Measurements from ENCODE around the gene CSNK1G3. TPM values are rescaled to one million over a fixed set of nuclear protein-coding genes. Genes with fewer than 3 reads are reported as not detected.

Gene CSNK1G3
- polyA plus RNA-seq, 2 of the 4 experiments (the other 2 are of a cell fraction) = 24.0 to 50.9 TPM

DNA sequence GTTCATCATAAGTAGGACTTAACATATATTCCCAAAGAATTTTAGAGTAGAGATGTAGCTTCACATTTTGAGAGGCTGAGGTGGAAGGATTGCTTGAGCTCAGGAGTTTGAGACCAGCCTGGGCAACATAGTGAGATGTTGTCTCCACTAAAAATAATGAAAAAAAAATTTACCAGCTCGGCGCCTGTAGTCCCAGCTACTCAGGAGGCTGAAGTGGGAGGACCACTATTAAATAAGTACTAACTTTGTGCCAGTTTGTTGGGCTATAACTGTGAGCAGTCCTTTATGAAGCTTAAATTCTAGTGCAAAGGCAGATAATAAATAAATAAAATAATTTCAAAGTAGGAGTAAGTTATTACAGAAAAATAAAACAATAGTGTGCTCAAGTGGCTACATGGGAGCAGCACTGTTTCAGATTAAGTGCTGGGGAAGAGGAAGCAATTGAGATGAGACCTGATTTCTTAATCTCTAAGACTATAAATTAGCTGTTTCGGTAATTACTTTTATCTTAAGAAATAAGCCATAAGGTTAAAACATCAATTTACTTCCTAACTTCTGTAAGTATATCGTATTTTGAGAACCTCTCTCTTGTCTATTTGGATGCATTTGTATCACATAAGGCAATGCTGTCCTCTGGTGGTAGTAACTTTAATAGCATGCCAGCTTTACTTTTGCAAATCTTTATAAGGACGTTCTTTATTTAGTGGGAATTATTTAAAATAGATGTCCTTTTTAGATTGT lies 98.9 kb downstream of the CSNK1G3 start (continued):
- TF ChIP-seq, protein P1, sequence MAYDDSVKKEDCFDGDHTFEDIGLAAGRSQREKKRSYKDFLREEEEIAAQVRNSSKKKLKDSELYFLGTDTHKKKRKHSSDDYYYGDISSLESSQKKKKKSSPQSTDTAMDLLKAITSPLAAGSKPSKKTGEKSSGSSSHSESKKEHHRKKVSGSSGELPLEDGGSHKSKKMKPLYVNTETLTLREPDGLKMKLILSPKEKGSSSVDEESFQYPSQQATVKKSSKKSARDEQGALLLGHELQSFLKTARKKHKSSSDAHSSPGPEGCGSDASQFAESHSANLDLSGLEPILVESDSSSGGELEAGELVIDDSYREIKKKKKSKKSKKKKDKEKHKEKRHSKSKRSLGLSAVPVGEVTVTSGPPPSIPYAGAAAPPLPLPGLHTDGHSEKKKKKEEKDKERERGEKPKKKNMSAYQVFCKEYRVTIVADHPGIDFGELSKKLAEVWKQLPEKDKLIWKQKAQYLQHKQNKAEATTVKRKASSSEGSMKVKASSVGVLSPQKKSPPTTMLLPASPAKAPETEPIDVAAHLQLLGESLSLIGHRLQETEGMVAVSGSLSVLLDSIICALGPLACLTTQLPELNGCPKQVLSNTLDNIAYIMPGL (CRISPR knock-in tag; IDR thresholded peaks at IDR 0.05; ENCODE audit: borderline replicate concordance) = no peak
- no peak for TF ChIP-seq MAZ (IDR thresholded peaks at IDR 0.05; ENCODE audit: borderline replicate concordance, low read depth, low read length)
- no peak for TF ChIP-seq MAFK (IDR thresholded peaks at IDR 0.05; ENCODE audit: partially characterized antibody)
- no peak for TF ChIP-seq MYC (IDR thresholded peaks at IDR 0.05; ENCODE audit: borderline replicate concordance, low read length)

DNA sequence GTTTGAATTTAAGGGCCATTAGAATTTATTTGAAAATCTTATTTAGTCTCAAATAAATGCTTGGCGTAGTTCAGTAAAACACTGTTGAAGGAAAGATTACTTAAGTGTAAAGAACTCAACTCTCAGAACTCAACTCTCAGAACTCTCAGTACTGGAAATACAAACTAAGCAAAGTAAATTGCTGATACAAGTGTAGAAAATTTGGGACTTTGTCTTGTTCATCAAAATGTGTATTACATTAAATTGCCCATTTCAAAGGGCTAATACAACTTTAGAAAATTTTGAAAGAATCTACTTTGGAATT lies 99.4 kb downstream of the CSNK1G3 start:
- FAIRE-seq = no peak
- ChIA-PET CTCF (interaction anchor here (0.6 to 3.7 kb wide), 7 partner anchors 10 to 907 kb away, joined by 3 to 28 read pairs (median 3); partner anchors contain the start of gene CEP120), POLR2A (interaction anchor here (0.7 to 2.1 kb wide), 2 partner anchors 99 to 188 kb away, joined by 3 to 11 read pairs; partner anchors contain the start of genes CEP120 and CSNK1G3)
- no peak for ATAC-seq
- no peak for DNase-seq (ENCODE audit: low read depth in 1 of 2, low spot score in 1 of 2)
- Histone ChIP-seq H3K27ac (no peak overlapping the region), H3K4me1 (no peaks in the 10 kb centered on the region), H3K4me2 (no peak overlapping the region), H3K4me3 (no peak overlapping the region), H3K9me3 (no peaks in the 10 kb centered on the region)
- WGBS (ENCODE audit: missing lambda C conversion rate) = 27% methylated on average over 1 of the region's 1 CpG
- TF ChIP-seq ZSCAN20 (CRISPR knock-in tag; IDR thresholded peaks at IDR 0.05) (no peak), CHD2 (IDR thresholded peaks at IDR 0.05; ENCODE audit: low read length, partially characterized antibody) (no peak), NR3C1 (IDR thresholded peaks at IDR 0.05) (no peak), CBX2 (IDR thresholded peaks at IDR 0.05; ENCODE audit: borderline replicate concordance, low read depth) (no peak), CBX8 (IDR thresholded peaks at IDR 0.05) (no peak)
- TF ChIP-seq, protein P2, sequence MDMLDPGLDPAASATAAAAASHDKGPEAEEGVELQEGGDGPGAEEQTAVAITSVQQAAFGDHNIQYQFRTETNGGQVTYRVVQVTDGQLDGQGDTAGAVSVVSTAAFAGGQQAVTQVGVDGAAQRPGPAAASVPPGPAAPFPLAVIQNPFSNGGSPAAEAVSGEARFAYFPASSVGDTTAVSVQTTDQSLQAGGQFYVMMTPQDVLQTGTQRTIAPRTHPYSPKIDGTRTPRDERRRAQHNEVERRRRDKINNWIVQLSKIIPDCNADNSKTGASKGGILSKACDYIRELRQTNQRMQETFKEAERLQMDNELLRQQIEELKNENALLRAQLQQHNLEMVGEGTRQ (IDR thresholded peaks at IDR 0.05) = no peak
- TF ChIP-seq, protein P3, sequence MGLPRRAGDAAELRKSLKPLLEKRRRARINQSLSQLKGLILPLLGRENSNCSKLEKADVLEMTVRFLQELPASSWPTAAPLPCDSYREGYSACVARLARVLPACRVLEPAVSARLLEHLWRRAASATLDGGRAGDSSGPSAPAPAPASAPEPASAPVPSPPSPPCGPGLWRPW (IDR thresholded peaks at IDR 0.05) = no peak
- TF ChIP-seq, protein P4, sequence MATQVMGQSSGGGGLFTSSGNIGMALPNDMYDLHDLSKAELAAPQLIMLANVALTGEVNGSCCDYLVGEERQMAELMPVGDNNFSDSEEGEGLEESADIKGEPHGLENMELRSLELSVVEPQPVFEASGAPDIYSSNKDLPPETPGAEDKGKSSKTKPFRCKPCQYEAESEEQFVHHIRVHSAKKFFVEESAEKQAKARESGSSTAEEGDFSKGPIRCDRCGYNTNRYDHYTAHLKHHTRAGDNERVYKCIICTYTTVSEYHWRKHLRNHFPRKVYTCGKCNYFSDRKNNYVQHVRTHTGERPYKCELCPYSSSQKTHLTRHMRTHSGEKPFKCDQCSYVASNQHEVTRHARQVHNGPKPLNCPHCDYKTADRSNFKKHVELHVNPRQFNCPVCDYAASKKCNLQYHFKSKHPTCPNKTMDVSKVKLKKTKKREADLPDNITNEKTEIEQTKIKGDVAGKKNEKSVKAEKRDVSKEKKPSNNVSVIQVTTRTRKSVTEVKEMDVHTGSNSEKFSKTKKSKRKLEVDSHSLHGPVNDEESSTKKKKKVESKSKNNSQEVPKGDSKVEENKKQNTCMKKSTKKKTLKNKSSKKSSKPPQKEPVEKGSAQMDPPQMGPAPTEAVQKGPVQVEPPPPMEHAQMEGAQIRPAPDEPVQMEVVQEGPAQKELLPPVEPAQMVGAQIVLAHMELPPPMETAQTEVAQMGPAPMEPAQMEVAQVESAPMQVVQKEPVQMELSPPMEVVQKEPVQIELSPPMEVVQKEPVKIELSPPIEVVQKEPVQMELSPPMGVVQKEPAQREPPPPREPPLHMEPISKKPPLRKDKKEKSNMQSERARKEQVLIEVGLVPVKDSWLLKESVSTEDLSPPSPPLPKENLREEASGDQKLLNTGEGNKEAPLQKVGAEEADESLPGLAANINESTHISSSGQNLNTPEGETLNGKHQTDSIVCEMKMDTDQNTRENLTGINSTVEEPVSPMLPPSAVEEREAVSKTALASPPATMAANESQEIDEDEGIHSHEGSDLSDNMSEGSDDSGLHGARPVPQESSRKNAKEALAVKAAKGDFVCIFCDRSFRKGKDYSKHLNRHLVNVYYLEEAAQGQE (IDR thresholded peaks at IDR 0.05) = no peak

DNA sequence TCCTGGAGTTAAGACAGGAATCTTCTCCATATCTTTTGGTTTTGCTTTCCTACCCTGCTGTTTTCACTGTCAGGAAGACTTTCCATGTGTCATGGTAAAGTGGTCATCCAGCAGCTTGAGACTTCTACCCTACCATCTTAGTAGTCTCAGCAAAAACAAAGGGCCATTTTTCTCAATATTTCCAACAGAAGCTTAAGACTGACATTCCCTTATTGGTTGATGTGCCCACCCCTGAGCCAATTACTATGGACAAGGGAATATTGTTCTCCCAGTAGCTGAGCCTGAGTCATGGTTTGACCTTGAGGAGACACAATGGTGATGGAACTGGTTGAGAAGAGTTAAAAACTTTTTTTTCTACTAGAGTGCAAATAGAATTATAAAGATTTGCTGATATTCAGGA lies 105.6 kb downstream of the CSNK1G3 start:
- POLR2A ChIA-PET = no interaction called here

More for the DNA sequence above, 105.6 kb downstream of the CSNK1G3 start:
- TF ChIP-seq, protein P5, sequence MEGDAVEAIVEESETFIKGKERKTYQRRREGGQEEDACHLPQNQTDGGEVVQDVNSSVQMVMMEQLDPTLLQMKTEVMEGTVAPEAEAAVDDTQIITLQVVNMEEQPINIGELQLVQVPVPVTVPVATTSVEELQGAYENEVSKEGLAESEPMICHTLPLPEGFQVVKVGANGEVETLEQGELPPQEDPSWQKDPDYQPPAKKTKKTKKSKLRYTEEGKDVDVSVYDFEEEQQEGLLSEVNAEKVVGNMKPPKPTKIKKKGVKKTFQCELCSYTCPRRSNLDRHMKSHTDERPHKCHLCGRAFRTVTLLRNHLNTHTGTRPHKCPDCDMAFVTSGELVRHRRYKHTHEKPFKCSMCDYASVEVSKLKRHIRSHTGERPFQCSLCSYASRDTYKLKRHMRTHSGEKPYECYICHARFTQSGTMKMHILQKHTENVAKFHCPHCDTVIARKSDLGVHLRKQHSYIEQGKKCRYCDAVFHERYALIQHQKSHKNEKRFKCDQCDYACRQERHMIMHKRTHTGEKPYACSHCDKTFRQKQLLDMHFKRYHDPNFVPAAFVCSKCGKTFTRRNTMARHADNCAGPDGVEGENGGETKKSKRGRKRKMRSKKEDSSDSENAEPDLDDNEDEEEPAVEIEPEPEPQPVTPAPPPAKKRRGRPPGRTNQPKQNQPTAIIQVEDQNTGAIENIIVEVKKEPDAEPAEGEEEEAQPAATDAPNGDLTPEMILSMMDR (IDR thresholded peaks at IDR 0.05) = no peak
- TF ChIP-seq TP53 (CRISPR knock-in tag; IDR thresholded peaks at IDR 0.05) = no peak
- TF ChIP-seq, protein P1 (CRISPR knock-in tag; IDR thresholded peaks at IDR 0.05; ENCODE audit: borderline replicate concordance) = no peak
- no peak for TF ChIP-seq GATA3 (IDR thresholded peaks at IDR 0.05; ENCODE audit: borderline replicate concordance)
- no peak for TF ChIP-seq KDM5A (IDR thresholded peaks at IDR 0.05)
- no peak for TF ChIP-seq ZSCAN20 (CRISPR knock-in tag; IDR thresholded peaks at IDR 0.05)
- TF ChIP-seq BHLHE40 (IDR thresholded peaks at IDR 0.05; ENCODE audit: low read depth, low read length) = no peak
- TF ChIP-seq CHD2 (IDR thresholded peaks at IDR 0.05; ENCODE audit: low read length, partially characterized antibody) = no peak
- TF ChIP-seq, protein P6, sequence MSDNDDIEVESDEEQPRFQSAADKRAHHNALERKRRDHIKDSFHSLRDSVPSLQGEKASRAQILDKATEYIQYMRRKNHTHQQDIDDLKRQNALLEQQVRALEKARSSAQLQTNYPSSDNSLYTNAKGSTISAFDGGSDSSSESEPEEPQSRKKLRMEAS (IDR thresholded peaks at IDR 0.05) = no peak
- no peak for TF ChIP-seq POLR2A (IDR thresholded peaks at IDR 0.05; ENCODE audit: low read length)
- no peak for TF ChIP-seq ZFP36 (IDR thresholded peaks at IDR 0.05; ENCODE audit: borderline replicate concordance, partially characterized antibody)
- TF ChIP-seq, protein P2 (IDR thresholded peaks at IDR 0.05) = no peak
- no peak for TF ChIP-seq ZNF302 (CRISPR knock-in tag; IDR thresholded peaks at IDR 0.05)
- no peak for TF ChIP-seq CHD4 (IDR thresholded peaks at IDR 0.05; ENCODE audit: borderline replicate concordance)
- TF ChIP-seq ZC3H11A (IDR thresholded peaks at IDR 0.05) = no peak
- no peak for DNase-seq (ENCODE audit: low read depth in 1 of 2, low spot score in 1 of 2)
- CTCF ChIA-PET = no interaction called here
- Histone ChIP-seq H3K4me2 (no peak overlapping the region), H3K4me3 (no peak overlapping the region), H3K9me3 (no peaks in the 10 kb centered on the region), H3K4me1 (no peaks in the 10 kb centered on the region), H3K27ac (no peak overlapping the region)
- ATAC-seq = no peak
- no peak for FAIRE-seq

Measured in A549 (cell line).